ENCODE measurements around the gene CYS1.
A peak's percentile ranks its signal among the peaks of the same experiment; 100 is the strongest.
"Not testable (repeated sequence)": the region's sequence is repeated elsewhere in the genome, so short reads cannot be mapped to it uniquely, and the experiment has no call there.

The CYS1 gene

DNA sequence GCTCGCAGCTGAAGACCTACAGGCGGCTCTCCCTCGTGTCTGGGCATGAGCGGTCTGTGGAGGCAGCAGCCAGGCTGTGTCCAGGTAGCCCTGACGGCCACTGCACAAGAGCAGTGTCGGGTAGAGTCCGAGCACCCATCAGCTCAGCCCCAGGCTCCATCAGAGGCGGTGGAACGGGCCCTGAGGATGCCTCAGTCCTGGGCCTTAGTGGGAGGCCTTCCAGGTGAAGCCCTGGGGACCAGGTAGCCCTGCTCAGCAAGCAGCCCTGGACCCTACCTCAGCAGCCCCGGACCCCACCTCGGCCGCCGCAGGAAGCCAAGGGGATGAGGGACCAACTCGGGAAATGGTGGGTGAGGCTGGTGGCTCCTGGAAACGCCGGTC lies 58.2 kb downstream of the CYS1 start:
- in situ Hi-C loops (cut with MboI; ENCODE audit: low pct_unique_long_range_greater_than_20kb, low sequenced_read_pairs), result no loop called here

DNA sequence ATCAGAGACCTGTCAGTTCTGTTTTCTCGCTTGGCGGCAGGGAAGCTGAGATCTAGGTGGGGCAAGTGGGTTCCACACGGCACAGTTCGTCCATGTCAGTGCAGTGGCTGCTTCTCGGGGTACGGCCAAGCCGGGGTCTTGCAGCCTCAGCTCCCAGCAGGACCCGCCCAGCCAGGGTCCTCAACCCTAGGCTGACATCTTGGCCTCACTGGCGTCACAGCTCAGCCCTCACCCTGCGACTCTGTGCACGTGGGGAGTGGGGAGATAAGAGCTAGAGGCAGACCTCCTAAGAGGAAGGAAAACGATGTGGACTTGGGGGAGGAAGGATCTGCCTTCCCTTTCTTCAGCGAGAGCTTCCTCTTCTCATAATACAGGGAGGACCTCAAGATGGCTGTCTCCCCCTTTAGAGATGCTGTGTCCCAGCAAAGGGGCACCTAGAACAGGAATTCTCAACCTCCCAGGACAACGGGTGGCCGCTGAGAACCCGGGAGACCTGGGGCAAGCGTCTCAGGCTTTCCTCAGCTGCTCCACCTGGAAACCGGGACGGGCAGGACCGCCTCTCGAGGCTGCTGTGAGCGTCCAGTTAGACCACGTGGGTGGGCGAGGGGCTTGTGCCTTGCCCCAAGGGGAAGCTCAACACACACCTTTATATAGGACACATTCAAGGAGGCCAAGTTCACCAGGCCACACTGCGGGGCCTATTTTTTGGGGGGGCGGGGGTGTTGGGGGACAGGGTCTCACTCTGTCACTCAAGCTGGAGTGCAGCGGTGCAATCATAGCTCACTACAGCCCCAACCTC lies 60.4 kb downstream of the CYS1 start:
- in situ Hi-C loops (cut with MboI; ENCODE audit: low pct_unique_long_range_greater_than_20kb, low sequenced_read_pairs), result no loop called here

More for the DNA sequence above, 58.2 kb downstream of the CYS1 start:
- DNase-seq, result no peak

DNA sequence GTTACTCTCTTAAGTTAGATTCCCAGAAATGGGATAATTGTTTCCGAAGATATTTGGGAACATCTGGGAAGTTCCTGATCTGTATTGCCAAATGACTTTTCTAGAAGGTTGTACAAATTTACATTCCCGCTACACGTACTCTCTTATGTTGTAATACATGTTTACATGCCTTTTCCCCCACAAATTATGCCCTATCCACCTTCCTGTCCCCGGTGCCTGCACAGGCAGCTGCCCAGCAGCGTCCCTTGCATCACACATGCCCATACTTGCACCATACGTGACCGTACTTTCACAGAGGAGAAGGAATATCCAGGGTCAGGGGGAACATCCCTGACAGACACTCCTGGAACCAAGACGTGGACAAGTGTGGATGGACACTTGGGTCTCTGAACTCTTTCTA lies 61.0 kb downstream of the CYS1 start:
- no peak for DNase-seq
- in situ Hi-C loops (cut with MboI; ENCODE audit: low pct_unique_long_range_greater_than_20kb, low sequenced_read_pairs), result no loop called here

More for the DNA sequence above, 60.4 kb downstream of the CYS1 start:
- DNase-seq, result peak; percentile 43

DNA sequence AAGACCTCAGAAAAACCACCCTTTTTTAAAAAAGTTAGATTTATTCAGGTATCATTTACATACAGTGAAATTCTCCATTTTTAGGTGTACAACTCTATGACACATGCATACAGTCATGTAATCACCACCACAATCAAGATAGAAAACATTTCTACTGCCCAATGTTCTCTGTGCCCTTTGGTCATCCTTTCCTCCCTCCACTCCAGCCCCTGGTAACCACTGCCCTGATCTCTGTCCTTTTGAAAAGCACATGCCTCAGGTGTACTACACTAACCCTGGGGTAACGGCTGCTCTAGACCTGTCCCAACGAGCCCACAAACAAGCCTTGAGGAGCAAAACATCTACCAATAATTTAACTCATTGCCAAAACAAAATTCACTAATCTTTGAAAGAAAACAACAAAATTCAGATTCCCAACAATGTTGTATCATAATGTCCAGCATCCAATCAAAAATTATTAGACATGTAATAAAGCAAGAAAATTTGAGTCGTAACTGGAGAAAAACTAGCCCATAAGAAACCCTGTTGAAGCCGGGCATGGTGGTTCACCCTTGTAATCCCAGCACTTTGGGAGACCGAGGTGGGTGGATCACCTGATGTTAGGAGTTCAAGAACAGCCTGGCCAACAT lies 62.8 kb downstream of the CYS1 start:
- in situ Hi-C loops (cut with MboI; ENCODE audit: low pct_unique_long_range_greater_than_20kb, low sequenced_read_pairs), result no loop called here

DNA sequence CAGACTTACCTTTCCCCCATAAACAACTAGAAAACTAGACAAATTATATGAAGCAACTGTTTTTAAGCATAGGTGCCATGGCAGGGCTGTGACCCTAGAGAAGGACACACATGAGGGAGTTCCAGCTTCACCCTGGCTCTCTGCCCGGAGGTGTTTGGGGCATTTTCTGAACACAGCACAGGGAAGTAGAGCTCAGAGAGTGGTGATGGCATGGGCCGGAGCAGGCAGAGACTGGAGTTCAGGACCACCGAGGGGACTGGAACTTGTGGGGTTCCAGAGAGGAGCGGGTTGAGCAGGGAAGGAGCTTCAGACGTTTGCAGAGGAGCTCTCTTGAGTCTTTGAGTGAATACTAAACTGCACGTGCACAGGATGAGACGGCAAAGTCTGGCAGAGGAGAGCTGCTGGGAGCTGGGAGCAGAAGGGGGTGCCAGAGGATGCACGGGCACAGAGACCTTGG lies 63.4 kb downstream of the CYS1 start:
- no peak for DNase-seq
- in situ Hi-C loops (cut with MboI; ENCODE audit: low pct_unique_long_range_greater_than_20kb, low sequenced_read_pairs), result no loop called here

More for the DNA sequence above, 62.8 kb downstream of the CYS1 start:
- no peak for DNase-seq

DNA sequence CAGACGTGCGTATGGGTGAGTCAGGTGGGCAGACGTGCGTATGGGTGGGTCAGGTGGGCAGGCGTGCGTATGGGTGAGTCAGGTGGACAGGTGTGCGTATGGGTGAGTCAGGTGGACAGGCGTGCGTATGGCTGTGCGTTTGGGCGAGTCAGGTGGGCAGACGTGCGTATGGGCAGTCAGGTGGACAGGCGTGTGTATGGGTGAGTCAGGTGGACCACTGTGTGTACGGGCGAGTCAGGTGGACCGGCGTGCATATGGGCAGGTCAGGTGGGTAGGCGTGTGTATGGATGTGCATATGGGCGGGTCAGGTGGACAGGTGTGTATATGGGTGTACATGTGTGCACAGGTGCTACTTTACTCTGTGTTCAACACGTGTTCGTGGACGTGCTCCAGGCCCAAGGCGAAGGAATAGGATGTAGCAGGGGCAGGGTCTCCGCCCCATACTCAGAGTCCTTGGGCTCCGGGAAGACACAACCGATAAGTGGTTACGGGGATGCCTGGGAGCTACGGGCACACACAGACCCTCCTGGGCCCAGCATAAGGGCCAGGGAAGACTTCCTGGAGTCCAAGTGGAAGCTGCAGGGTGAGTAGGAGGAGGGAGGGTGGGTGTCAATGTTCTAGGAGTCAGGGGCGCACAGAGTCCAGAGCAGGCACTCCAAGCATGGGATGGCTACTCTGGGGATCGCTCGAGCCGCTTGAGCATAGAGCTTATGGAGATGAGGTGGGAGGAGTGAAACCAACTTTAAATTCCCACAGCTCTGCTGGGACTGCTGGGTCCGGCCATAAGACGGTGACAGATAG lies 64.0 kb downstream of the CYS1 start:
- in situ Hi-C loops (cut with MboI; ENCODE audit: low pct_unique_long_range_greater_than_20kb, low sequenced_read_pairs), result no loop called here
- no peak for DNase-seq

DNA sequence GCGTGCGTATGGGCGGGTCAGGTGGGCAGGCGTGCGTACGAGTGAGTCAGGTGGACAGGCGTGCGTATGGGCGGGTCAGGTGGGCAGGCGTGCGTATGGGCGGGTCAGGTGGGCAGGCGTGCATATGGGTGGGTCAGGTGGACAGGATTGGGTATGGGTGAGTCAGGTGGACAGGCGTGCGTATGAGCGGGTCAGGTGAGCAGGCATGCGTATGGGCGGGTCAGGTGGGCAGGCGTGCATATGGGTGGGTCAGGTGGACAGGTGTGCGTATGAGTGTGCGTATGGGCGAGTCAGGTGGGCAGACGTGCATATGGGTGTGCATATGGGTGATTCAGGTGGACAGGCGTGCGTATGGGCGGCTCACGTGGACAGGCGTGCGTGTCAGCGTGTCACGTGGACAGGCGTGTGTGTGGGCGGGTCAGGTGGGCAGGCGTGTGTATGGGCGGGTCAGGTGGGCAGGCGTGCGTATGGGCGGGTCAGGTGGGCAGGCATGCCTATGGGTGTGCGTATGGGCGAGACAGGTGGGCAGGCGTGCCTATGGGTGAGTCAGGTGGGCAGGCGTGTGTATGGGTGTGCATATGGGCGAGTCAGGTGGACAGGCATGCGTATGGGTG lies 64.7 kb downstream of the CYS1 start:
- DNase-seq; in situ Hi-C loops (cut with MboI; ENCODE audit: low pct_unique_long_range_greater_than_20kb, low sequenced_read_pairs): not testable (repeated sequence)

DNA sequence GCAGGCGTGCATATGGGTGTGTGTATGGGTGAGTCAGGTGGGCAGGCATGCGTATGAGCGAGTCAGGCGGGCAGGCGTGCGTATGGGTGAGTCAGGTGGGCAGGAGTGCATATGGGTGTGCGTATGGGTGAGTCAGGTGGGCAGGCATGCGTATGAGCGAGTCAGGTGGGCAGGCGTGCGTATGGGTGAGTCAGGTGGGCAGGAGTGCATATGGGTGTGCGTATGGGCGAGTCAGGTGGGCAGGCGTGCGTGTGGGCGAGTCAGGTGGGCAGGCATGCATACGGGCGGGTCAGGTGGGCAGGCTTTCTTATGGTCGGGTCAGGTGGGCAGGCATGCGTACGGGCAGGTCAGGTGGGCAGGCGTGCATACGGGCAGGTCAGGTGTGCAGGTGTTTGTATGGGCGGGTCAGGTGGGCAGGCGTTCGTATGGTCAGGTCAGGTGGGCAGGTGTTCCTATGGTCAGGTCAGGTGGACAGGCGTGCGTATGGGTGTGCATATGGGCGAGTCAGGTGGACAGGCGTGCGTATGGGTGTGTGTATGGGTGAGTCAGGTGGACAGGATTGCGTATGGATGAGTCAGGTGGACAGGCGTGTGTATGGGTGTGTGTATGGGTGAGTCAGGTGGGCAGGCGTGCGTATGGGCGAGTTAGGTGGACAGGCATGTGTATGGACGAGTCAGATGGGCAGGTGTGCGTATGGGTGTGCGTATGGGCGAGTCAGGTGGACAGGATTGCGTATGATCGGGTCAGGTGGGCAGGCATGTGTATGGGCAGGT lies 65.6 kb downstream of the CYS1 start:
- in situ Hi-C loops (cut with MboI; ENCODE audit: low pct_unique_long_range_greater_than_20kb, low sequenced_read_pairs), result no loop called here
- no peak for DNase-seq

DNA sequence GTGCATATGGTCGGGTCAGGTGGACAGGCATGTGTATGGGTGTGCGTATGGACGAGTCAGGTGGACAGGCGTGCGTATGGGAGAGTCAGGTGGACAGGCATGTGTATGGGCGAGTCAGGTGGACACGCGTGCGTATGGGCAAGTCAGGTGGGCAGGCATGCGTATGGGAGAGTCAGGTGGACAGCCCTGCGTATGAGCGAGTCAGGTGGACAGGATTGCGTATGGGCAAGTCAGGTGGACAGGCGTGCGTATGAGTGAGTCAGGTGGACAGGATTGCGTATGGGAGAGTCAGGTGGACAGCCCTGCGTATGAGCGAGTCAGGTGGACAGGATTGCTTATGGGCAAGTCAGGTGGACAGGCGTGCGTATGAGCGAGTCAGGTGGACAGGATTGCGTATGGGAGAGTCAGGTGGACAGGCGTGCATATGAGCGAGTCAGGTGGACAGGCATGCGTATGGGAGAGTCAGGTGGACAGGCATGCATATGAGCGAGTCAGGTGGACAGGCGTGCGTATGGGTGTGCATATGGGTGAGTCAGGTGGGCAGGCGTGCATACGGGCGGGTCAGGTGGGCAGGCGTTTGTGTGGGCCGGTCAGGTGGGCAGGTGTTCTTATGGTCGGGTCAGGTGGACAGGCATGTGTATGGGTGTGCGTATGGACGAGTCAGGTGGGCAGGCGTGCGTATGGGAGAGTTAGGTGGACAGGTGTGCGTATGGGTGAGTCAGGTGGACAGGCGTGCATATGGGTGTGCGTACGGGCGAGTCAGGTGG lies 66.4 kb downstream of the CYS1 start:
- in situ Hi-C loops (cut with MboI; ENCODE audit: low pct_unique_long_range_greater_than_20kb, low sequenced_read_pairs); DNase-seq: not testable (repeated sequence)

DNA sequence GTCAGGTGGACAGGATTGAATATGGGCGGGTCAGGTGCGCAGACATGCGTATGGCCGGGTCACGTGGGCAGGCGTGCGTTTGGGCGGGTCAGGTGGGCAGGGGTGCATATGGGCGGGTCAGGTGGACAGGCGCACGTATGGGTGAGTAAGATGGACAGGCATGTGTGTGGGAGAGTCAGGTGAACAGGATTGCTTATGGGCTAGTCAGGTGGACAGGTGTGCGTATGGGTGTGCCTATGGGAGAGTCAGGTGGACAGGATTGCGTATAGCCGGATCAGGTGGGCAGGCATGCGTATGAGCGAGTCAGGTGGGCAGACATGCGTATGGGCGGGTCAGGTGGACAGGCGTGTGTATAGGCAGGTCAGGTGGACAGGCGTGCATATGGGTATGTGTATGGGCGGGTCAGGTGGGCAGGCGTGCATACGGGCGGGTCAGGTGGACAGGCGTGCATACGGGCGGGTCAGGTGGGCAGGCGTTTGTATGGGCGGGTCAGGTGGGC lies 67.2 kb downstream of the CYS1 start:
- no peak for DNase-seq
- in situ Hi-C loops (cut with MboI; ENCODE audit: low pct_unique_long_range_greater_than_20kb, low sequenced_read_pairs), result no loop called here

DNA sequence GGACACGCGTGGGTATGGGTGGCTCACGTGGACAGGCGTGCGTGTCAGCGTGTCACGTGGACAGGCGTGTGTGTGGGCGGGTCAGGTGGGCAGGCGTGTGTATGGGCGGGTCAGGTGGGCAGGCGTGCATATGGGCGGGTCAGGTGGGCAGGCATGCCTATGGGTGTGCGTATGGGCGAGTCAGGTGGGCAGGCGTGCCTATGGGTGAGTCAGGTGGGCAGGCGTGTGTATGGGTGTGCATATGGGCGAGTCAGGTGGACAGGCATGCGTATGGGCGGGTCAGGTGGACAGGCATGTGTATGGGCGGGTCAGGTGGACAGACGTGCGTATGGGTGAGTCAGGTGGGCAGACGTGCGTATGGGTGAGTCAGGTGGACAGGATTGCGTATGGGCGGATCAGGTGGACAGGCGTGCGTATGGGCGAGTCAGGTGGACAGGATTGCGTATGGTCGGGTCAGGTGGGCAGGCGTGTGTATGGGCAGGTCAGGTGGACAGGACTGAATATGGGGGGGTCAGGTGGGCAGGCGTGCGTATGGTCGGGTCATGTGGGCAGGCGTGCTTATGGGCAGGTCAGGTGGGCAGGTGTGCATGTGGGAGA lies 67.7 kb downstream of the CYS1 start:
- in situ Hi-C loops (cut with MboI; ENCODE audit: low pct_unique_long_range_greater_than_20kb, low sequenced_read_pairs), result not testable (repeated sequence)

DNA sequence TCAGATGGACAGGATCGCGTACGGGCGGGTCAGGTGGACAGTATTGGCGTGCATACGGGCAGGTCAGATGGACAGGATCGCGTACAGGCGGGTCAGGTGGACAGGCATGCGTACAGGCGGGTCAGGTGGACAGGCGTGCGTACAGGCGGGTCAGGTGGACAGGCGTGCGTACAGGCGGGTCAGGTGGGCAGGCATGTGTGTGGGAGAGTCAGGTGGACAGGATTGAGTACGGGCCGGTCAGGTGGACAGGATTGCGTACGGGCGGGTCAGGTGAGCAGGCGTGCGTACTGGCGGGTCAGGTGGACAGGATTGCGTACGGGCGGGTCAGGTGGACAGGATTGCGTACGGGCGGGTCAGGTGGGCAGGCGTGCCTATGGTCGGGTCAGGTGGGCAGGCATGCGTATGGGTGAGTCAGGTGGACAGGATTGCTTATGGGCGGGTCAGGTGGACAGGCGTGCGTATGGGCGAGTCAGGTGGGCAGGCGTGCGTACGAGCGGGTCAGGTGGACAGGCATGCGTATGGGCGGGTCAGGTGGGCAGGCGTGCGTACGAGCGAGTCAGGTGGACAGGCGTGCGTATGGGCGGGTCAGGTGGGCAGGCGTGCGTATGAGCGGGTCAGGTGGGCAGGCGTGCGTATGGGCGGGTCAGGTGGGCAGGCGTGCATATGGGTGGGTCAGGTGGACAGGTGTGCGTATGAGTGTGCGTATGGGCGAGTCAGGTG lies 68.4 kb downstream of the CYS1 start:
- in situ Hi-C loops (cut with MboI; ENCODE audit: low pct_unique_long_range_greater_than_20kb, low sequenced_read_pairs); DNase-seq: not testable (repeated sequence)

More for the DNA sequence above, 67.7 kb downstream of the CYS1 start:
- not testable (repeated sequence) for DNase-seq

DNA sequence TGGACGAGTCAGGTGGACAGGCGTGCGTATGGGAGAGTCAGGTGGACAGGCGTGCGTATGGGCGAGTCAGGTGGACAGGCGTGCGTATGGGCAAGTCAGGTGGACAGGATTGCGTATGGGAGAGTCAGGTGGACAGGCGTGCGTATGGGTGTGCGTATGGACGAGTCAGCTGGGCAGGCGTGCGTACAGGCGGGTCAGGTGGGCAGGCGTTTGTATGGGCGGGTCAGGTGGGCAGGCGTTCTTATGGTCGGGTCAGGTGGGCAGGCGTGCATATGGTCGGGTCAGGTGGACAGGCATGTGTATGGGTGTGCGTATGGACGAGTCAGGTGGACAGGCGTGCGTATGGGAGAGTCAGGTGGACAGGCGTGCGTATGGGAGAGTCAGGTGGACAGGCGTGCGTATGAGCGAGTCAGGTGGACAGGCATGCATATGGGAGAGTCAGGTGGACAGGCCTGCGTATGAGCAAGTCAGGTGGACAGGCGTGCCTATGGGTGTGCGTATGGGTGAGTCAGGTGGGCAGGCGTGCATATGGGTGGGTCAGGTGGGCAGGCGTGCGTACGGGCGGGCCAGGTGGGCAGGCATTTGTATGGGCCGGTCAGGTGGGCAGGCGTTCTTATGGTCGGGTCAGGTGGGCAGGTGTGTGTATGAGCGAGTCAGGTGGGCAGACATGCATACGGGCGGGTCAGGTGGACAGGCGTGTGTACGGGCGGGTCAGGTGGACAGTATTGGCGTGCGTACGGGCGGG lies 69.2 kb downstream of the CYS1 start:
- in situ Hi-C loops (cut with MboI; ENCODE audit: low pct_unique_long_range_greater_than_20kb, low sequenced_read_pairs); DNase-seq: not testable (repeated sequence)

DNA sequence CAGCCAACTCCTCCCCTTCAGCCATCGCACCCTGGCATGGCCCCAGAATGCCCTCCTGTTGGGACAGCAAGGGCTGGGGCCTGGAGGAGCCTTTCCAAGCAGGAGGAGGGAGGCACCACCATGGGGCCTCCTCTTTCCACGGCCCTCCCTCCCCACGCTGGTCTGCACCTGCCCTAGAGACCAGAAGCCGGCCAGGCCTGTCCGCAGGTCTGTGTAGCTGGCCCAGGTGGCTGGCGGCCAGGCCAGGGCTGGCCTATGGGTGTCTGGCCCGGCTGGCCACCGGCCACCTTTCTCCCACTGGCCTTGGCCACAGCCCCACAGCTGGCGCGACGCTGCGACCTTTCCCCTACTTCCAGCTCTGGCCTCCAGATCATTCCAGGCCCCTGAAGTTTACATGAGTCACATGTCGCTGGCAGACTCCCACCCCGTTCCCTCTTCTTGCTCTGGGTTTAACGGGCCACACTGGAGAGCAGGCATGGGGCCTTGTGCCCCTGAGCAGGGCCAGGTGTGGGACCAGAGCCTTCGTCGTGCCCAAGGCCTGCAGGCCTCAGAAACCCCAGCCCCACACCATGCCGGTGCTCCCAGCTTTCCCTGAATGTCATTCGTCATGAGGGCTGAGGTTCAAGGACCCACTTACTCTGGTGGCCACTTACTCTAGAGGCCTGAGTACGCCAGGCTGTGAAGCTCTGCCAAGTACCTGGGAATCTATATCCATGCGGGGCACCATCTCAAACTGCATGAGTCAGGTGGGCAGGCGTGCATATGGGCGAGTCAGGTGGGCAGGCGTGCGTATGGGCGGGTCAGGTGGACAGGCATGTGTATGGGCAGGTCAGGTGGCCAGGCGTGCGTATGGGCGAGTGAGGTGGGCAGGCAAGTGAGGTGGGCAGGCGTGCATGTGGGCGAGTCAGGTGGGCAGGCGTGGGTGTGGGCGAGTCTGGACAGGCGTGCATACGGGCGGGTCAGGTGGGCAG lies 70.1 kb downstream of the CYS1 start:
- in situ Hi-C loops (cut with MboI; ENCODE audit: low pct_unique_long_range_greater_than_20kb, low sequenced_read_pairs), result no loop called here

DNA sequence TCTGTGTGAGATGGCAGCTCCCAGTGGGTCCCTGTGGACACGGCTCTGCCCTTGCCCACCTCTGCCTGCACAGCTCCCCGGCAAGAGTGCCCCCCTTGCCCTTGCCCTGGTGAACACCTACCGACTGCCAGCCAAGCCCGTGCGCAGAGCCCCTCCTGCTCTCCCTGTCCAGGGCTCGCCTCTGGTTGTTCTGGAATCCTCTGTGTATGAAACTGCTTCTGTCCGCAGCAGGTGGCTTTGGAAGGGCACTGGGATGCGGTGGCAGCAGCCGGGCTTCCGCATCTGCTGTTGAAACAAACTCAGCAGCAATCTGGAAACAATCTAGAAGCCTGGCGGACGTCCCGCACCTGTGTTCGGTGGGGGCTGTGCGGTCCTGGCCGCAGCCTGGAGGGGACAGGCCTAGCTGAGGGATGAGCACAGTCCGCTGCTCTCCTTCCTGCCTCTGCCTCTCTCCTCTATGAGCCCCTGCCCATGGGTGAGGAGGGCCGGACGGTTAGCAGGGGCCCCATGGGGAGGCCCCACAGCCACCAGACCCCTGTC lies 70.9 kb downstream of the CYS1 start:
- DNase-seq, result no peak
- in situ Hi-C loops (cut with MboI; ENCODE audit: low pct_unique_long_range_greater_than_20kb, low sequenced_read_pairs), result no loop called here

More for the DNA sequence above, 70.1 kb downstream of the CYS1 start:
- no peak for DNase-seq

Data from KBM-7 (cell line).